GM12878 (cell line): ENCODE results near the gene SRC. TPM values are rescaled to one million over a fixed set of nuclear protein-coding genes. Genes with fewer than 3 reads are reported as not detected.

Source experiments
- ATAC-seq: fragments of 200-7000 bp; cut with Tn5 transposase; 3 replicates; pipeline ENCODE4 v1.9.1; 2020; ENCODE audit warnings: mild to moderate bottlenecking, moderate library complexity
- BruUV-seq: library from RNA; stranded (reverse); fragments of 400-500 nt; replicated peaks from 2 replicates; lab custom pipeline; 2021; lab: Mats Ljungman, UMichigan
- CTCF ChIA-PET: fragments of 300-600 bp; sonication (Branson Sonifier 250); formaldehyde crosslinking; extraction: SDS; loops from one replicate; lab custom pipeline; 2021; ENCODE audit warnings: inconsistent platforms; lab: Yijun Ruan, JAX
- POLR2A ChIA-PET: fragments of 350-600 bp; formaldehyde crosslinking; extraction: SDS; loops from one replicate; lab custom pipeline; 2021; ENCODE audit warnings: inconsistent platforms; lab: Charles Lee
- RAD21 ChIA-PET: fragments of 300-600 bp; sonication (Branson Sonifier 250); formaldehyde crosslinking; loops from one replicate; lab custom pipeline; 2023; ENCODE audit warnings: antibody characterized with exemption; ENCODE audit not compliant: unreplicated experiment; lab: Charles Lee
- SMC1A ChIA-PET: fragments of 300-600 bp; sonication (Branson Sonifier 250); formaldehyde crosslinking; loops from one replicate; lab custom pipeline; 2023; ENCODE audit not compliant: unreplicated experiment, uncharacterized antibody; lab: Charles Lee
- DNase-seq: peaks from one replicate; pipeline ENCODE4 v3.0.0-alpha.2; 2011; ENCODE audit warnings: low read depth, low spot score
- FAIRE-seq: peaks from 3 replicates; lab custom pipeline; 2011; peaks lifted over from hg19 to GRCh38; lab: Jason Lieb, UNC
- H2AFZ ChIP-seq: 2 replicates; pipeline ENCODE4 v1.6.0; 2011; ENCODE audit warnings: low read depth, low read length, control low read depth; ENCODE audit not compliant: control insufficient read depth
- H3K27ac ChIP-seq: 2 replicates; pipeline ENCODE4 v1.5.1; 2011; ENCODE audit warnings: control low read depth; ENCODE audit not compliant: control insufficient read depth, insufficient read depth
- H3K27me3 ChIP-seq, 2 experiments: replicated peaks in 1 of 2; 2 replicates each; pipeline versions ENCODE4 v1.6.0 to v1.6.1; 2011; ENCODE audit warnings: low read length in 1 of 2; ENCODE audit not compliant: control insufficient read depth in 2 of 2, insufficient read depth in 2 of 2
- H3K36me3 ChIP-seq, 2 experiments: 2 replicates each; pipeline ENCODE4 v1.5.1; 2011; ENCODE audit warnings: low read length in 1 of 2; ENCODE audit not compliant: control insufficient read depth in 2 of 2, insufficient read depth in 2 of 2
- H3K4me1 ChIP-seq: 2 replicates; pipeline ENCODE4 v1.6.1; 2011; ENCODE audit warnings: mild to moderate bottlenecking, low read length, moderate library complexity, mixed read lengths; ENCODE audit not compliant: control insufficient read depth, insufficient read depth
- H3K4me2 ChIP-seq: 2 replicates; pipeline ENCODE4 v1.6.0; 2011; ENCODE audit warnings: control low read depth; ENCODE audit not compliant: control insufficient read depth, insufficient read depth
- H3K4me3 ChIP-seq: fragments of 200-600 bp; sonication (generic); 2 replicates; pipeline ENCODE4 v1.5.1; 2016
- H3K79me2 ChIP-seq: 2 replicates; pipeline ENCODE4 v1.6.0; 2011; ENCODE audit warnings: low read length; ENCODE audit not compliant: control insufficient read depth, insufficient read depth
- H3K9ac ChIP-seq: 2 replicates; pipeline ENCODE4 v1.8.0; 2011; ENCODE audit warnings: low read length, control low read depth, mixed read lengths; ENCODE audit not compliant: control insufficient read depth, insufficient read depth
- H3K9me3 ChIP-seq: replicated peaks from 3 replicates; pipeline ENCODE4 v1.5.1; 2011; ENCODE audit warnings: mild to moderate bottlenecking, low read length; ENCODE audit not compliant: control insufficient read depth, insufficient read depth
- H4K20me1 ChIP-seq: 2 replicates; pipeline ENCODE4 v1.6.0; 2011; ENCODE audit not compliant: control insufficient read depth, insufficient read depth
- CTCF ChIP-seq, 3 experiments: IDR thresholded peaks in 2 of 3; conservative IDR thresholded peaks in 1 of 3; 2 replicates each; pipeline ENCODE4 v1.5.1; 2011; ENCODE audit warnings: low read depth in 3 of 3, low read length in 3 of 3, mild to moderate bottlenecking in 3 of 3, control low read depth in 2 of 3, moderate library complexity in 2 of 3, inconsistent platforms in 1 of 3, mixed read lengths in 1 of 3; ENCODE audit not compliant: control insufficient read depth in 2 of 3, insufficient read depth in 1 of 3; ENCODE audit errors: extremely low read depth in 1 of 3
- HDAC6 ChIP-seq: fragments of 200-600 bp; sonication (generic); IDR thresholded peaks from one replicate; pipeline ENCODE4 v1.8.0; 2017; ENCODE audit warnings: antibody characterized with exemption; ENCODE audit not compliant: unreplicated experiment
- KLF5 ChIP-seq: fragments of 450-650 bp; IDR thresholded peaks from 2 replicates; pipeline ENCODE4 v1.6.1; 2014; ENCODE audit warnings: mild to moderate bottlenecking; ENCODE audit not compliant: partially characterized antibody
- MEF2B ChIP-seq: fragments of 450-650 bp; IDR thresholded peaks from 2 replicates; pipeline ENCODE4 v1.6.1; 2018; ENCODE audit warnings: mild to moderate bottlenecking, moderate library complexity; ENCODE audit not compliant: partially characterized antibody, poor library complexity, severe bottlenecking
- MTA3 ChIP-seq: IDR thresholded peaks from 2 replicates; pipeline ENCODE4 v1.6.1; 2012; ENCODE audit warnings: low read length, inconsistent platforms, borderline replicate concordance
- NFIC ChIP-seq: IDR thresholded peaks from 2 replicates; pipeline ENCODE4 v1.6.1; 2012; ENCODE audit warnings: low read depth, mild to moderate bottlenecking, inconsistent platforms, low read length, moderate library complexity
- POLR2AphosphoS5 ChIP-seq: IDR thresholded peaks from 2 replicates; pipeline ENCODE4 v1.6.1; 2011; ENCODE audit warnings: mild to moderate bottlenecking, low read length, inconsistent platforms
- RCOR1 ChIP-seq: conservative IDR thresholded peaks from 2 replicates; pipeline ENCODE4 v1.6.1; 2012; ENCODE audit warnings: low read depth, low read length, improper control_type of control experiment
- SREBF2 ChIP-seq: IDR thresholded peaks from 2 replicates; pipeline ENCODE4 v1.6.1; 2012; ENCODE audit warnings: mild to moderate bottlenecking, low read length
- YBX1 ChIP-seq: fragments of 450-650 bp; IDR thresholded peaks from 2 replicates; pipeline ENCODE4 v1.6.1; 2016; ENCODE audit warnings: antibody characterized with exemption
- WGBS: methylation state at CpG from one replicate; pipeline ENCODE4 v1.1.6; 2016; ENCODE audit warnings: low lambda C conversion rate; ENCODE audit not compliant: insufficient replicate concordance, insufficient coverage; ENCODE audit errors: missing lambda C conversion rate; 5-methylcytosine and 5-hydroxymethylcytosine counted together
- in situ Hi-C: fragments of 300-500 bp; cut with MboI; formaldehyde crosslinking; loops from 9 replicates; pipeline ENCODE4 v1.14.3; 2018; ENCODE audit warnings: mixed read lengths
- intact Hi-C: fragments of 100-400 bp; cut with micrococcal nuclease; formaldehyde crosslinking; loops from one replicate; pipeline ENCODE4 v1.14.2; 2022; ENCODE audit not compliant: unreplicated experiment
- polyA plus RNA-seq, 11 experiments: library from polyadenylated mRNA; depleted of rRNA in 4 of 11; unstranded in 6 of 11; stranded (reverse) in 5 of 11; fragments of >200 nt; fragmentation: Nextera tagmentation in 4 of 11; fragmentation: Illumina TruSeq in 1 of 11; extraction: Ambion mirVana in 4 of 11; extraction: Trizol in 1 of 11; gene quantifications; 1 replicate in 1 of 11; 2 replicates in 10 of 11; pipeline versions ENCODE4 v1.2.1 to v1.2.3, GENCODE V29; 2011 to 2016; ENCODE audit warnings: inconsistent platforms in 2 of 11, missing spikeins in 2 of 11, low read depth in 1 of 11
- total RNA-seq, 4 experiments: library from RNA; depleted of rRNA in 3 of 4; stranded (reverse); fragments of >200 nt in 3 of 4; fragmentation: Illumina TruSeq in 1 of 4; extraction: Trizol in 1 of 4; gene quantifications; 2 replicates each; pipeline versions ENCODE4 v1.2.1 to v1.2.3, GENCODE V29; 2013 to 2021
- TF ChIP-seq, protein P1 (sequence below): fragments of 450-650 bp; IDR thresholded peaks from 2 replicates; pipeline ENCODE4 v1.6.1; 2017; ENCODE audit warnings: mild to moderate bottlenecking, moderate library complexity
- TF ChIP-seq, protein P2 (sequence below): IDR thresholded peaks from 2 replicates; pipeline ENCODE4 v1.6.1; 2011; ENCODE audit warnings: borderline replicate concordance, low read depth, mild to moderate bottlenecking, moderate library complexity, mixed read lengths, low read length; ENCODE audit not compliant: insufficient read depth; ENCODE audit errors: extremely low read length

The SRC gene
- total and polyA plus RNA-seq, 10 of the 15 experiments (the other 5 are each of a cell fraction or from before 2014, with no cell fraction given), result 0.60 to 71.3 (median 27.2) TPM

- TF ChIP-seq NFIC, result no peak
- no peak for TF ChIP-seq POLR2AphosphoS5
- no peak for TF ChIP-seq RCOR1
- no peak for TF ChIP-seq SREBF2
- no peak for TF ChIP-seq HDAC6
Observed at GRCh38 chr20:37352608-37352980, 6.7 kb downstream of the SRC start (continued).

- CTCF ChIA-PET, result no interaction called here
- intact Hi-C loops (no loop called here), in situ Hi-C loops (no loop called here)
- RAD21 ChIA-PET, result interaction anchor here (1.6 to 1.7 kb wide), 2 partner anchors 18 to 29 kb away, joined by 4 read pairs; no protein-coding TSS in a partner anchor
- BruUV-seq, result no TSS peak
- Histone ChIP-seq H3K4me2 (peak overlapping the region; percentile 23; the same call in 1 of the 2 replicates), H3K79me2 (peaks cover 99% of the 10 kb centered on the region), H3K9me3 (no peaks in the 10 kb centered on the region; the same call in 2 of the 3 replicates), H3K36me3 (peaks cover 20 to 27% of the 10 kb centered on the region in 2 experiments; a peak in 3 of 4 replicates), H2AFZ (no peak overlapping the region), H3K9ac (no peak overlapping the region), H3K27me3 (no peaks in the 10 kb centered on the region), H3K27ac (no peak overlapping the region), H3K4me3 (no peak overlapping the region), H4K20me1 (peaks cover 3% of the 10 kb centered on the region; the same call in 1 of the 2 replicates), H3K4me1 (peaks cover 23% of the 10 kb centered on the region)
- no peak for DNase-seq
- WGBS, result 89% methylated on average over 13 of the region's 13 CpGs
- SMC1A ChIA-PET, result no interaction called here
- FAIRE-seq, result no peak
- no peak for ATAC-seq
- POLR2A ChIA-PET, result interaction anchor here (1.2 kb wide), 1 partner anchor 28 kb away, joined by 3 read pairs; no protein-coding TSS in a partner anchor
- TF ChIP-seq YBX1, result no peak
- no peak for TF ChIP-seq CTCF (IDR thresholded peaks at IDR 0.05 in 2 of 3, conservative IDR thresholded peaks at IDR 0.05 in 1 of 3; ENCODE audit: control insufficient read depth in 2 of 3, extremely low read depth in 1 of 3, insufficient read depth in 1 of 3, low read depth in 3 of 3, low read length in 3 of 3)
- no peak for TF ChIP-seq KLF5
- TF ChIP-seq, protein P1, sequence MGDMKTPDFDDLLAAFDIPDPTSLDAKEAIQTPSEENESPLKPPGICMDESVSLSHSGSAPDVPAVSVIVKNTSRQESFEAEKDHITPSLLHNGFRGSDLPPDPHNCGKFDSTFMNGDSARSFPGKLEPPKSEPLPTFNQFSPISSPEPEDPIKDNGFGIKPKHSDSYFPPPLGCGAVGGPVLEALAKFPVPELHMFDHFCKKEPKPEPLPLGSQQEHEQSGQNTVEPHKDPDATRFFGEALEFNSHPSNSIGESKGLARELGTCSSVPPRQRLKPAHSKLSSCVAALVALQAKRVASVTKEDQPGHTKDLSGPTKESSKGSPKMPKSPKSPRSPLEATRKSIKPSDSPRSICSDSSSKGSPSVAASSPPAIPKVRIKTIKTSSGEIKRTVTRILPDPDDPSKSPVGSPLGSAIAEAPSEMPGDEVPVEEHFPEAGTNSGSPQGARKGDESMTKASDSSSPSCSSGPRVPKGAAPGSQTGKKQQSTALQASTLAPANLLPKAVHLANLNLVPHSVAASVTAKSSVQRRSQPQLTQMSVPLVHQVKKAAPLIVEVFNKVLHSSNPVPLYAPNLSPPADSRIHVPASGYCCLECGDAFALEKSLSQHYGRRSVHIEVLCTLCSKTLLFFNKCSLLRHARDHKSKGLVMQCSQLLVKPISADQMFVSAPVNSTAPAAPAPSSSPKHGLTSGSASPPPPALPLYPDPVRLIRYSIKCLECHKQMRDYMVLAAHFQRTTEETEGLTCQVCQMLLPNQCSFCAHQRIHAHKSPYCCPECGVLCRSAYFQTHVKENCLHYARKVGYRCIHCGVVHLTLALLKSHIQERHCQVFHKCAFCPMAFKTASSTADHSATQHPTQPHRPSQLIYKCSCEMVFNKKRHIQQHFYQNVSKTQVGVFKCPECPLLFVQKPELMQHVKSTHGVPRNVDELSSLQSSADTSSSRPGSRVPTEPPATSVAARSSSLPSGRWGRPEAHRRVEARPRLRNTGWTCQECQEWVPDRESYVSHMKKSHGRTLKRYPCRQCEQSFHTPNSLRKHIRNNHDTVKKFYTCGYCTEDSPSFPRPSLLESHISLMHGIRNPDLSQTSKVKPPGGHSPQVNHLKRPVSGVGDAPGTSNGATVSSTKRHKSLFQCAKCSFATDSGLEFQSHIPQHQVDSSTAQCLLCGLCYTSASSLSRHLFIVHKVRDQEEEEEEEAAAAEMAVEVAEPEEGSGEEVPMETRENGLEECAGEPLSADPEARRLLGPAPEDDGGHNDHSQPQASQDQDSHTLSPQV, result no peak
- TF ChIP-seq POLR2AphosphoS5, result no peak
- TF ChIP-seq MEF2B, result no peak
- TF ChIP-seq, protein P2, sequence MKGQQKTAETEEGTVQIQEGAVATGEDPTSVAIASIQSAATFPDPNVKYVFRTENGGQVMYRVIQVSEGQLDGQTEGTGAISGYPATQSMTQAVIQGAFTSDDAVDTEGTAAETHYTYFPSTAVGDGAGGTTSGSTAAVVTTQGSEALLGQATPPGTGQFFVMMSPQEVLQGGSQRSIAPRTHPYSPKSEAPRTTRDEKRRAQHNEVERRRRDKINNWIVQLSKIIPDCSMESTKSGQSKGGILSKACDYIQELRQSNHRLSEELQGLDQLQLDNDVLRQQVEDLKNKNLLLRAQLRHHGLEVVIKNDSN, result no peak
- no peak for TF ChIP-seq MTA3
Observed at GRCh38 chr20:37353285-37353849, 7.4 kb downstream of the SRC start.
